RCC 7860 (cell line): Measurements from ENCODE around the gene CRYAA.

Experiments used
- DNase-seq: peaks from one replicate; pipeline ENCODE4 v3.0.0-alpha.2; 2015; ENCODE audit warnings: low spot score
- FAIRE-seq: peaks from 2 replicates; lab custom pipeline; 2012; peaks lifted over from hg19 to GRCh38; lab: Jason Lieb, UNC

Gene CRYAA

DNA sequence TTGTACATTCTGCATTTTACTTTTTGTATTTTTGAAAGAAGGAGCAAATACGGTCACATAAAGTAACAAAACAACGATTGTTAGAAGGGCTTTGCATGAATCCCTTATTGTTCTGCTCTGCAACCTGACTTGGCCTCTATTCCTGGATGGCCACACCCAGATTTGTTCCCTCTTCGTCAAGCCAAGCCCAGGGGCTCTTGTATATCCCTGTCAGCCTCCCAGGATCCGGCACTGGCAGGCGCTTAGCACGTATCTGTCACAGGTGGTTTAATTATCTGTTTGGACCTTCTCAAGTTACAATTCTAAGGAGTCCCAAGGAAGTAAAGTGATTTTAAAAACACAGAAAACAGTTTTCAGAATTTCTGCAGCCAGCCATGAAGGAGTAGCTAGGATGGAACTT lies 28.0 kb downstream of the CRYAA start:
- FAIRE-seq (no peak), DNase-seq (no peak)

DNA sequence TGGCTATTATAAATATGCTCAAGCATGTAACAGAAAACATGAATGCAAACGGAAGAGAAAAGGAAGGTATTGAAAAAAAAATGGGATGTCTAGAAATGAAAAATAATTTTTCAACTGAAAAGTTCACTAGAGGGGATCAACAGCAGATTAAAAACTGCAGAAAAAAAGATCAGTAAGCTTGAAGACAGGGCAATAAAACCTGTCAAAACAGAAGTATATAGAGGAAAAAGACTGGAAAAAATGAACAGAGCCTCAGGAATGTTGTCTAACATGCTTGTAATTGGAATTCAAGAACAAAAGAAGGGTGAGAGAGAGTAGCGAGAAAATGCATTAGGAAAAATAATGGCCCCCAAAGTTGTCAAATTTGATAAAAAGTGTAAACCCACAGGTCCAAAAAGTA lies 29.6 kb downstream of the CRYAA start:
- DNase-seq (no peak), FAIRE-seq (no peak)

DNA sequence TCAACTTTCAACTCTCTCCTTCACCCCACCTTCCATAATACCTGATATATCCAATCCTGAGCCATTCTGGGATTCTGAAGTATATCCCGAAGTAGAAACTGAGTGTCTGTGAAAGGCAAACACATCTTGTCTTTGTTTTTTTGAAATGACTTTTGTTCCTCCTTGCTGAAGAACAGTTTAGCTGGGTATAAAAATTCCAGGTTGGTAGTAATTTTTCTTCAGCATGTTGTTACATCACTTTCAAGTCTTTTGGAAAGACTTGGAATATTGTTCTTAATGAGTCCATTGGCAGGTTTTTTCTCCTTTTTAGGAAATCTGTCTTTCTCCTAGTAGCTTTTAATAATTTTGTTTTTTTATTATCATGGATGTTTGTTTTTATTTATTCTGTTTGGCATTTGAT lies 32.7 kb downstream of the CRYAA start:
- FAIRE-seq, result no peak
- no peak for DNase-seq

DNA sequence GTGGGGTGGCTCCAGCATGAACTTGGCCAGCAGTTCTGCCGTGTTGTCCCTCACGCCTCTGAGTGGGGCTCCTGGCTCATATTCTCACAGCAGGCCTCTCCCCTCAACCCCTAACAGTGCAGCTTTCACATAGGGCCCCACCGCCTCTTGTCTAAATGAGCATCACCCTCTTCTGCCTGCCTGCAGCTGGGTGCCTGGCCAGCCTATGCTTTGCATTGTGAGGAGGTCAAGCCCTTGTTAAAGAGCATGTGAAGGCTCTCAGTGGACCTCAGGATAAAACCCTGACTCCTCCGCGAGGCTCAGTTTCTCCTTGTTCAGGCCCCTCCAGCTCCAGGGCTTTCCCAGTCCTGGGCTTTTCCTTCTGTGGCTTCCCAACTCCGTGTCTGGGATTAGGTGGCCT lies 34.8 kb downstream of the CRYAA start:
- DNase-seq, result no peak
- no peak for FAIRE-seq

DNA sequence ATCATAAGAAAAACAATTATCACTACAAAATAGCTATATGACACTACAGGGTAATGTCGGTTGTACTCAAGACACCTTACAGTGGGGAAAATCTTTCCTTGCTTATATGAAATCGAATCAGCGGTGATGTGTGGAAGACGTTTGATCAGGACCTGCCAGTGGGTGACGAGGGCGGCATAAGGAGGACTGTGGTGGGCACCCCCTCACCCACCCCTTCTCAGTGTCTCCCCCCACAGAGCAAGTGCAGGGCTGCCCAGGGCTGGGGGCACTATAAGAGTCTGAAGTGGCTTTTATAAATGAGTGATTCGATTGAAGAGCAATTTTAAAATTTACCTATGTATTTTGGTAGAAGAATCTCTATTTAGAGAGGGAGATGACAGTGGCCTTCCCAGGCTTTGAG lies 35.8 kb downstream of the CRYAA start:
- DNase-seq (no peak), FAIRE-seq (no peak)

DNA sequence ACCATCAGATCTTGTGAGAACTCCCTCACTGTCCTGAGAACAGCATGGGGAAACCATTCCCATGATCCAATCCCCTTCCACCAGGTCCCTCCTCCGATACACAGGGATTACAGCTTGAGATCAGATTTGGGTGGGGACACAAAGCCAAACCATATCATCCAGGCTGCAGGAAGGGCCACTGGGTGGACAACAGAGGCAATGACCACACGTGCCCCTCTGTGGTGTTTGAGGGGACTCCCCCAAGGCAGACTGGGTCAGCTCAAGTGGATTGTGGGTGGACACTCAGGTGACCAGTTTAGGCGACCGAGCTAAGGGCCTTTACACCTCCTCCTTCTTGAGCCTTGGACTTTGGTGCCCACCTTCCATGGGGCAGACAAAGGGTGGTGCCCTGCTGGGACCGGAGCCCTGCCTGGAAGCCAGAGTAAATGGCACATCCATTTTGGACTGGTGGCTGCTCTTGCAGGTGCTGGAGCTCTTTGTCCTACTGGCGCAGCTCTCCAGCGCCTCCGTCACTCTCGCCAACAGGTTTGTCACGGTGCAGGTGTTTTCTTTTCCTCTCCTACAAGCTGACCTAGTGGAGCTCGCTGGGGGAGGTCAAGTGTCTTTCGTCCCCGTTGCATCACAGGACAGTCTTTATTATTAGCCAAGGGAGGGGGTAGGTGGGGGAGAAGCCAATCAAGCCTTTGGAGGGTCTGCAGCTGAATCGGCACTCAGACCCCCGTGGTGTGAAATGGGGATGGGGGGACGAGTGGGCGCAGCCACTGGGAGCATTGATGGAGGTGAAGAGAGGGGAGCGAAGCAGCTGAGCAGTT lies 37.6 kb downstream of the CRYAA start:
- FAIRE-seq (no peak), DNase-seq (no peak)

DNA sequence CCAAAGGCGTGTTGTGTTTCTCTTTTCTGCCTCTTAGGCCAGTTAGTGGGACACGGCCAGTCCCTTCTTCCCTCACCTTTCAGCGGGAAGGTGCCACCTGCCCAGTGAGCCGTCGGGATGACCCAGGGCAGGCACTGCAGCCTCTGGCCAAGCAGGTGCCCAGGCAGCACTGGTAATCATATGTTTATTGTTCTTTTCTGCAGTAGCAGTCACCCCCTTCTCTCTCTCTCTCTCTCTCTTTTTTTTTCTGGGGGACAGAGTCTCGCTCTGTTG lies 38.2 kb downstream of the CRYAA start:
- no peak for DNase-seq
- no peak for FAIRE-seq

DNA sequence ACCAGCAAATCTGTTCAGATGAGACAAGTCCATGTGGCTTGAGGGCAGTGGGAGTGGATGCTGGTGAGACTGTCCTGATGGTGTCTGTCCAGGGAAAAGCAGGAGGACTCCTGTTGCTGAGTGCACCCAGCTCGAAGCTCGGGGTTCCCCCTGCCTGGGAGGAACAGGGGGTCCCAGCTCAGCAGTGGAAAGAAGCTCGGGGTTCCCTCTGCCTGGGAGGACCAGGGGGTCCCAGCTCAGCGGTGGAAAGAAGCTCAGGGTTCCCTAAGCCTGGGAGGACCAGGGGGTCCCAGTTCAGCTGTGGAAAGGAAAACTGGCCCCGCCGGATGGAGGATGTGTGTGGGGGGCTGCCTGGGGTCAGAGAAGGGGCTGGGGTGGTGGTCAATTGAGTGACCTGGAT lies 39.1 kb downstream of the CRYAA start:
- DNase-seq, result no peak
- FAIRE-seq, result no peak

DNA sequence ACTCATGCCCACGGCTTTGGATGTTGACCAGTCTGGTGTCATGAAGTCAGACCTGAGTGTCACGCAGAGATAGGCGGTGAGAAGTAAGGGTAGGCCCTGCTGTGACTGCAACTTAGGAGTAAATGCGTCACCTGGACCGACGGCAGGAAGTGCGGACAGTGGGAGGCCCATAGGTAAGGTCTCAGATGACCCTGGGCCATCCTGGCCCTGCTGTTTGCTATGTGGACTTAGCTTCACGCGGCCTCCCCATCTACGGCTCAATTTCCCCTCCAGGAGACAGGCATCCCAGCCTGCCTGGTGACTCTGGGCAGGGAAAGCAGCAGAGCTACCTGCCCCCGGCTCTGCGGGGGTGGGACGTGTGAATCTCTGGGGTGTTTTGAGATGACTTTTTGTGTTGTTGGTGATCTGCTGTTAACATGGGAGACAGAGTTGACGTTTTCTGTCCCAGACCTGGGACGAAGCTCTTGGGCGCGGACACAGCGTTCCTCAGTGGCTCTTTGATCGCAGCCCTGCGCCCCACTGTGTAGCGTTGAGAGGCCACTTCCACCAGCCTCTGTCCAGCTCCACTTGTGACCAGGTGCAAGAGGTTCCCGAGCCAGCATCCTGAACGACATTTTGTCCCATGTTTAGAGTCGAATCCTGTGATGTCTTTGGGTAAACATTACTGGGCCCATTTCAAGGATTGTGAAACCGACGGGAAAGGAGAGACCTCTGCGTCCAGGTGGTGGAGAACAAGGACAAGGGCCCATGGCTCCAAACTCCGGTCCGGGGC lies 39.9 kb downstream of the CRYAA start:
- FAIRE-seq (no peak), DNase-seq (no peak)

DNA sequence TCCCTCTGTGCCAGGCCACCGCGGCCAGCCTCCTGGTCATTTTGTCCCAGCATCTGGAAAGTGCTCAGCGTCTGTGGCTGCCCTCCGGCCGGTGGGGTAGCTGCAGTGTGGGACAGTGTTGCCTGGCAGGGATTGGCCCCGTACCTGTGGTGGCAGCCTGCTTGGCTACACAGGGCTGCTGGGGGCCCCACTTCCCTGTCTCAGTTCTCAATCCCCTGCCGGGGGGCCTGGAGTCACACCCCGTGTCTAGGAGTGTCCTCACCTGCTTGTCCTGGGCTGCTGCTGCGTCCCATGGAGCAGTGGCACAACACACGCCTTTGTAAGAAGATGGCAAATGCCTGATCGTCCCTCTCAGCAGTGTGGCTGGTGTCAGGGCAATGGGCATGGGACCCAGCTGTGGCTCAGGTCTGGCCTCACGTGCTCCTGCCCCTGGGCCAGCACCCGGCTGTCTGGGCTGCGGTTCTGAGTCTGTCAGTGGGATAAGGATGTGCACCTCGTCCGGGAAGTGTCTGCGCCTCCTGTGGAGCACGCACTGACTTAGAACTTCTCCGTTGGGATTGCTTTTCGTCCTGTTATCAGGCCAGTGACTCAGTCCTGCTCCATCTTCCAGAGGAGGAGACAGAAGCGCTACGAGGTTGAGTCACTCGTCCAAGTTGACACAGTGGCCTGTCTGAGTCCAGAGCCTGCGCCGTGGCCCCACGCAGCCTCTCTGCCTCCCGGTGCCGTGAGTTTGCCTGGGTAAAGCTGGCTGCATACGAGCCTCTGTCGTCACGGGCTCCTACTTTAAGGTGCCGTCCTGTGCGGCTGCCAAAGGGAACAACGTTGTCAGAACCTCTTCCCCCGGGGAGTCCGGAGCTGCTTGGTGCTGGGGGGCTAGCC lies 41.0 kb downstream of the CRYAA start:
- peak; percentile 93 for DNase-seq
- peak; percentile 89 for FAIRE-seq

DNA sequence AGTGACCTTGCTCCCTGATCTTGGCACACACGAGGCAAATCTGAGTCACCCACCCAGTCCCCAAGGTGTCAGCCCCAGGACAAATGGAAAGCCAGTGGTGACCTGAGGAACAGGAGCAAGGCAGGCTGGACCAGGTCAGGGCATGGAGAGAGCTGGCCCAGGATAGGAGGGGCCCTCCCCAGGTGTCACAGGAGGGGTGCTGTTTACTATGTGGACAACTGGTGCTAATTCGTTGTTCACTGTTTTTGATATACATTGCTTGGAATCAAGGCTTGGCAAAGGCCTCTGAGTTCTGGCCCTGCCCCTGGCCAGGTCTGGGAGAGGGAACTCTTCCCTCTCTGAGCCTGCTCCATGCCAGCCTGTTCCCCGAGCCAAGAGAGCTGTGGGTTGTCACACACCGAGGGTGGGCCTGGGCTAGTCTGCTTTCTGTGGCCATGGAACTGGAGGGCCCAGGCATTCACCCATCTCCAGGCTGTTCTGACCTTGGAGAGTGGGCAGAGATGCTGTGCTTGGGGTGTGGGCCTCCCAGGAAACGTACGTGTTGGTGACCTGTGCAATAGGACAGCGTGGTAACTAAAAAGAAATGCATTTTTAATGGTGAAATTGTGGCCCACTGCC lies 41.8 kb downstream of the CRYAA start:
- FAIRE-seq (no peak), DNase-seq (no peak)

DNA sequence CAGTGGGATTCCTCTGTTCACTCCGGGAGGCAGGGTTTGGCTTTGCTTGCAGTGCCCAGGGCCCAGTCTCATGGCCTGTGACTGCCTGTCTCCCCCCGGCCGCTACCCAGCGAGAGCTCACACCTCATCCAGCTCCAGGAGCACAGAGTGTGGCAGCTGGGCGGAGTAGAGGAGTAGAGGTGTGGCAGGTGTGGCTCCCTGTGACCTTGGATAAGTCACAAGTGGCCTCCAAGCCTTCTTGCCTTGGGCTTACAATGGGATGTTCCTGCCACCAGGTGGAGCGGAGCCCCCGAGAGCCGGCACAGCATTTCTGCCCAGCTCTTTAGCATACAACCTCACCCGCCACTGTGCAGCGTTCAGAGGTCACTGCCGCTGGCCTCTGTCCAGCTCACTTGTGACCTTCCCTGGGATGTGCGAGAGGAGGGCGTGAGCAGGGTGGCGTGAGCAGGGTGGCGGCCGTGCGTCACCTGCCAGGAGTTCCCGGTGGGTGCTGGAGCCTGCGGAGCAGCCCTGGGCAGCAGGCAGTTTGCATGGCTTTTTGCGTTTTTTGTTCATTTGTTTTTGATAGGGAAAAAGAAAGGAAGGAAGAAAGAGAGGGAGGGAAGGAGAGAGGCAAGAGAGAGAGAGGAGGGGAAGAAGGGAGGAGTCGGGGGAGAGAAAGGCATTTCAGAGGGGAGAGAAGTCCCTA lies 42.4 kb downstream of the CRYAA start:
- FAIRE-seq (no peak), DNase-seq (no peak)

DNA sequence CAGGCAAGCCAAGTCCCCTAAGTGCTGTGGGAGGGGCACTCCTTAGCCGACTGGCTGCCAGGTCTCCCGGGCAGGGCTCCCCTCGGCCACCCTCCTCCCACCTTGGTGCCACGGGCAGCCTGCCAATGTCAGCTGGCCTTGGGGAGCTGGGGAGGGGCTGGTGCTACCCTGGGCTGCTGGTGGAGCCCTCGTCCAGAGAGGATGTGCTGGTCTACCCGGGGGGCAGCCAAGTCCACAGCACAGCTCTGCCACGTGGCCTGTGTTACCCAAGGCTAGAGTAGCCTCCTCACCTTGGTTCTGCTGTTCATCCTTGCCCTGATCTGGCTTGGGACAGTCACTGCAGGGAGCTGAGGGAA lies 42.9 kb downstream of the CRYAA start:
- DNase-seq (no peak), FAIRE-seq (no peak)
